Mesothelial cell of epicardium (in vitro differentiated cells): ENCODE measurements around the gene SUCLG1. TPM values are rescaled to one million over a fixed set of nuclear protein-coding genes. Genes with fewer than 3 reads are reported as not detected.

ENCODE experiments used
- DNase-seq, 2 experiments: peaks; one replicate each; pipeline ENCODE4 v3.0.0; 2021; ENCODE audit warnings: low spot score in 2 of 2; ENCODE audit not compliant: unreplicated experiment in 2 of 2
- H3K27ac Mint-ChIP-seq: 2 replicates; pipeline ENCODE4 v1.8.0; 2021; ENCODE audit warnings: mixed read lengths
- H3K27me3 Mint-ChIP-seq: 2 replicates; pipeline ENCODE4 v1.8.0; 2021; ENCODE audit warnings: low read depth, mixed read lengths
- H3K36me3 Mint-ChIP-seq: 2 replicates; pipeline ENCODE4 v1.8.0; 2021; ENCODE audit warnings: mixed read lengths
- H3K4me1 Mint-ChIP-seq: 2 replicates; pipeline ENCODE4 v1.8.0; 2021; ENCODE audit warnings: mixed read lengths
- H3K4me3 Mint-ChIP-seq: 2 replicates; pipeline ENCODE4 v1.8.0; 2021; ENCODE audit warnings: mild to moderate bottlenecking, moderate library complexity, mixed read lengths
- H3K9me3 Mint-ChIP-seq: 2 replicates; pipeline ENCODE4 v1.8.0; 2021; ENCODE audit warnings: mixed read lengths
- total RNA-seq: library from RNA; stranded (reverse); gene quantifications from 3 replicates; pipeline ENCODE4 v1.2.1, GENCODE V29; 2021
- TF ChIP-seq, protein P1 (sequence below): fragments of 200-600 bp; sonication (generic); IDR thresholded peaks from one replicate; pipeline ENCODE4 v1.5.0; 2021; ENCODE audit warnings: antibody characterized with exemption; ENCODE audit not compliant: unreplicated experiment

SUCLG1 gene
- total RNA-seq, 1 donor from 2014 or later: 49.9 TPM

DNA sequence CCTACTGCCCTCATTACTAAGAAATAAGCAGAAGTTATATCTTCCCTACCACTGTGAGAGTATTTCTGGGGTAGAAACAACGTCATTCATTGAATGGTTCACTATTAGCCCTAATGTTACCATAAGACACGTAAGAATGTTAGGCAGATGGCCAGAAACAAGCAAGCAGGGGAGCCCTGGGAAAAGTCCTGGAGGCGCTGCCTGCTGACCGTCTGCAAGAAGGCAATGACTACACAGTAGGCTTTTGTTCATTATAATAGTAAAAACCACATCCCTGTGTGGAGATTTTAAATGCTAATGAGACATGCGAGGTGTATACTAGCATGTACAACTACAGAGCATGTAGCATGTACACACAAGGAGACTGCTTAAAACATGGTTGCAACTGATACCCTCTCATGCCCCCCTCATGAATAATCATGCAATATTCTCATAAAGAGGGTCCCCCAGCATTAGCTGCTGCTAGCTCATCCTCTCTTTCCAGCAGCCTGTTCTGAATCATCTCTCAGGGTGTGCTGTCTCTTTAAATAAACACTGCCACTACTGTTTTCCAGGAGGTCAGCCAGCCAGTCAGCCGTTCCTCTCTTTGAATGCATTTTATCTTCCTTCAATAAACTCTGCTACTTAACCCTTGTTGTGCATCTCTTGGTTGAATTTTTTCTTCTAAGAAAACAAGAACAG lies 23.6 kb downstream of the SUCLG1 start:
- DNase-seq: no peak
- Mint-ChIP-seq H3K9me3 (peaks cover 8% of the 10 kb centered on the region), H3K27ac (peak overlapping the region; percentile 6), H3K27me3 (no peaks in the 10 kb centered on the region), H3K4me3 (no peak overlapping the region), H3K4me1 (peaks cover 8% of the 10 kb centered on the region), H3K36me3 (peaks cover 55% of the 10 kb centered on the region)
- TF ChIP-seq, protein P1, sequence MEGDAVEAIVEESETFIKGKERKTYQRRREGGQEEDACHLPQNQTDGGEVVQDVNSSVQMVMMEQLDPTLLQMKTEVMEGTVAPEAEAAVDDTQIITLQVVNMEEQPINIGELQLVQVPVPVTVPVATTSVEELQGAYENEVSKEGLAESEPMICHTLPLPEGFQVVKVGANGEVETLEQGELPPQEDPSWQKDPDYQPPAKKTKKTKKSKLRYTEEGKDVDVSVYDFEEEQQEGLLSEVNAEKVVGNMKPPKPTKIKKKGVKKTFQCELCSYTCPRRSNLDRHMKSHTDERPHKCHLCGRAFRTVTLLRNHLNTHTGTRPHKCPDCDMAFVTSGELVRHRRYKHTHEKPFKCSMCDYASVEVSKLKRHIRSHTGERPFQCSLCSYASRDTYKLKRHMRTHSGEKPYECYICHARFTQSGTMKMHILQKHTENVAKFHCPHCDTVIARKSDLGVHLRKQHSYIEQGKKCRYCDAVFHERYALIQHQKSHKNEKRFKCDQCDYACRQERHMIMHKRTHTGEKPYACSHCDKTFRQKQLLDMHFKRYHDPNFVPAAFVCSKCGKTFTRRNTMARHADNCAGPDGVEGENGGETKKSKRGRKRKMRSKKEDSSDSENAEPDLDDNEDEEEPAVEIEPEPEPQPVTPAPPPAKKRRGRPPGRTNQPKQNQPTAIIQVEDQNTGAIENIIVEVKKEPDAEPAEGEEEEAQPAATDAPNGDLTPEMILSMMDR: no peak

DNA sequence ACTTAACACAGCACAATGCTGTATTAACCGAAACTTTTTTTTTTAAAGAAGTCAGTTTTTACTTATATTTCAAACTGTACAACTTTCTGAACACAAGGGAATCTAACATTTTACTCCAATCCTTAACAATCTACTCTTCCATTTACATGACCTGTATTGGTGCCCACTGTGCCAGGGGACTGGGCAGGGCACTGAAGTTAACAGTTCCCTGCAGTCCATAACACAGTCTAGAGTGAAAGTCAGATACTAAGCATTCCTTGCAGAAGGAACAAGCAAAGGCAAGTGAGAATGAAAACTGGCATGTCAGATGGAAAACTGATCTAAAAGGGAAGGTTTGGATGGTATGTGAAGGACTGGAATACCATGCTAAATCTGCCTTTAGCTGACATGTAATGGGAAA lies 29.8 kb downstream of the SUCLG1 start:
- H3K4me1 Mint-ChIP-seq: peaks cover 6% of the 10 kb centered on the region
- no peaks in the 10 kb centered on the region for H3K27me3 Mint-ChIP-seq
- TF ChIP-seq, protein P1: no peak
- peaks cover 6% of the 10 kb centered on the region for H3K9me3 Mint-ChIP-seq
- no peak overlapping the region for H3K27ac Mint-ChIP-seq
- H3K36me3 Mint-ChIP-seq: peaks cover 44% of the 10 kb centered on the region
- H3K4me3 Mint-ChIP-seq: no peak overlapping the region
- no peak for DNase-seq

DNA sequence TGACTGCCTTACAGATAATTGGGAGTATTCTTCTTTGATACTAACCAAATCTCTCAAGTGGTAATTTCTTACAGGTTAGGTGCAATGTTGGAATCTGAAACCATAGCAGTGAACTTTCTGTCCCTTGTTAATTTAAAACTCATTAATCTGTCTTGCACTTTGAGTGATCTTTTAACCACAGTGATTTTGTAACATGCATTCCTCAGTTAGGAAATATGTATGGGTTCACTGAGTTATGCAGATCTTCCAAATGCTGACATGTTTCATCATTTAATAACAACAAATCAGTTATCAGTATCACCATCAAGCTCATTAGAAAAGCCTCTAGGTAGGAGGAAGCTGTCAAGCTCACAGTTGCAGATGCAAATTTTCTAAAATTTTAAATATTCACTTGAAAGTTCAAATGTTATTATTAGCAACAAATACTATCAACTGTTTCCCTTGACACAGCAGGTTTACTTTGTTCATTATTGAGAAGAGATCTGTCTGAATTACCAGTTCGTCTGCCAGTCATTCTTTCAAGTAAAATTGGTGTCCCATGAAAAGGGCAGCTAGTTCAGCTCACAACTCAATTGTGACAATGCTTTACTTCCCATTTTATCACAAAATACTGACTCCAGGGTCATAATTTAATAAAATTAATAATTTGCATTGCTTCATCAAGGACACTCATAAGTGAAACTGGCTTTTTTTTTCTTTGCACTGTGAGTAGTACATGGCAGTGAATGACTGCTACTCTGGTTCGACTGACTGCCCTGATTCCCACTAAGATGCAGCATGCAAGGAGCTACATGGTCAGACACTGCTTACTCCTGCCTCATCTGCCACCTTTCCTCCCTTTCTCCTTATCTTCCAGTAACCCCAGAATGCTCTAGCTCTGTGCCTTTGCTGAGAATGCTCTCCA lies 31.6 kb downstream of the SUCLG1 start:
- TF ChIP-seq, protein P1: no peak

GRCh38 chr2:84425310-84425709 lies 33.8 kb downstream of the SUCLG1 start:
- peaks cover 6% of the 10 kb centered on the region for H3K4me1 Mint-ChIP-seq
- H3K36me3 Mint-ChIP-seq: peaks cover 31% of the 10 kb centered on the region
- TF ChIP-seq, protein P1: no peak

More for the DNA sequence above, 31.6 kb downstream of the SUCLG1 start:
- Mint-ChIP-seq H3K36me3 (peaks cover 42% of the 10 kb centered on the region), H3K27ac (no peak overlapping the region), H3K27me3 (no peaks in the 10 kb centered on the region), H3K4me3 (no peak overlapping the region), H3K4me1 (peaks cover 6% of the 10 kb centered on the region), H3K9me3 (no peaks in the 10 kb centered on the region)
- DNase-seq: no peak

GRCh38 chr2:84424152-84424551 lies 34.9 kb downstream of the SUCLG1 start:
- no peak for DNase-seq
- no peak overlapping the region for H3K27ac Mint-ChIP-seq
- peaks cover 20% of the 10 kb centered on the region for H3K36me3 Mint-ChIP-seq
- H3K27me3 Mint-ChIP-seq: no peaks in the 10 kb centered on the region
- TF ChIP-seq, protein P1: peak; percentile 54
- H3K4me3 Mint-ChIP-seq: no peak overlapping the region
- H3K9me3 Mint-ChIP-seq: no peaks in the 10 kb centered on the region
- H3K4me1 Mint-ChIP-seq: peaks cover 6% of the 10 kb centered on the region

More at GRCh38 chr2:84425310-84425709, 33.8 kb downstream of the SUCLG1 start:
- Mint-ChIP-seq H3K27ac (no peak overlapping the region), H3K27me3 (no peaks in the 10 kb centered on the region), H3K4me3 (no peak overlapping the region), H3K9me3 (no peaks in the 10 kb centered on the region)
- no peak for DNase-seq
